Gastrocnemius medialis (tissue), 4 donors: ENCODE results near the gene PIAS3.
"Not testable (repeated sequence)": the region's sequence is repeated elsewhere in the genome, so short reads cannot be mapped to it uniquely, and the experiment has no call there.

ENCODE experiments used
- POLR2A ChIP-seq, 2 donors: fragments of 450-650 bp; IDR thresholded peaks; one replicate each; pipeline ENCODE4 v1.6.1; 2017; ENCODE audit warnings: antibody characterized with exemption in 2 of 2, mild to moderate bottlenecking in 2 of 2, moderate library complexity in 2 of 2
- TF ChIP-seq, protein P1 (sequence below), 5 experiments: fragments of 450-650 bp in 3 of 5; fragments of 200-600 bp in 2 of 5; sonication (generic) in 2 of 5; IDR thresholded peaks in 4 of 5; conservative IDR thresholded peaks in 1 of 5; 1 replicate in 4 of 5; 2 replicates in 1 of 5; pipeline ENCODE4 v1.5.1; 2016 to 2019; ENCODE audit warnings: antibody characterized with exemption in 5 of 5, mild to moderate bottlenecking in 3 of 5, moderate library complexity in 3 of 5

DNA sequence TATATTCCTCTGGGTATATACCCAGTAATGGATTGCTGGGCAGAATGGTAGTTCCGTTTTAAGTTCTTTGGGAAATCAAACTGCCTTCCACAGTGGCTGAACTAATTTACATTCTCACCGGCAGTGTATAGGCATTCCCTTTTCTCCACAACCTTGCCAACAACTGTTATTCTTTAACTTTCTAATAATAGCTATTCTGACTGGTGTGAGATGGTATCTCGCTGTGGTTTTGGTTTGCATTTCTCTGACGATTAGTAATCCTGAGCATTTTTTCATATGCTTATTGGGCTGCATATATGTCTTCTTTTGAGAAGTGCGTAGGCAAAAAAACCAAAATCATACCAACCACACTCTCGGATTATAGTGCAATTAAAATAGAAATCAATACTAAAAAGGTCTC is 40.8 kb downstream of the PIAS3 start:
- TF ChIP-seq, protein P1, sequence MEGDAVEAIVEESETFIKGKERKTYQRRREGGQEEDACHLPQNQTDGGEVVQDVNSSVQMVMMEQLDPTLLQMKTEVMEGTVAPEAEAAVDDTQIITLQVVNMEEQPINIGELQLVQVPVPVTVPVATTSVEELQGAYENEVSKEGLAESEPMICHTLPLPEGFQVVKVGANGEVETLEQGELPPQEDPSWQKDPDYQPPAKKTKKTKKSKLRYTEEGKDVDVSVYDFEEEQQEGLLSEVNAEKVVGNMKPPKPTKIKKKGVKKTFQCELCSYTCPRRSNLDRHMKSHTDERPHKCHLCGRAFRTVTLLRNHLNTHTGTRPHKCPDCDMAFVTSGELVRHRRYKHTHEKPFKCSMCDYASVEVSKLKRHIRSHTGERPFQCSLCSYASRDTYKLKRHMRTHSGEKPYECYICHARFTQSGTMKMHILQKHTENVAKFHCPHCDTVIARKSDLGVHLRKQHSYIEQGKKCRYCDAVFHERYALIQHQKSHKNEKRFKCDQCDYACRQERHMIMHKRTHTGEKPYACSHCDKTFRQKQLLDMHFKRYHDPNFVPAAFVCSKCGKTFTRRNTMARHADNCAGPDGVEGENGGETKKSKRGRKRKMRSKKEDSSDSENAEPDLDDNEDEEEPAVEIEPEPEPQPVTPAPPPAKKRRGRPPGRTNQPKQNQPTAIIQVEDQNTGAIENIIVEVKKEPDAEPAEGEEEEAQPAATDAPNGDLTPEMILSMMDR (IDR thresholded peaks at IDR 0.05 in 4 of 5, conservative IDR thresholded peaks at IDR 0.05 in 1 of 5), result not testable (repeated sequence)
- not testable (repeated sequence) for TF ChIP-seq POLR2A (IDR thresholded peaks at IDR 0.05)
